Right ventricle myocardium superior (tissue), 1 donor: ENCODE measurements around the gene RCL1. TPM values are rescaled to one million over a fixed set of nuclear protein-coding genes. Genes with fewer than 3 reads are reported as not detected.

Source experiments
- ATAC-seq: fragments of 200-7000 bp; cut with Tn5 transposase; one replicate; pipeline ENCODE4 v1.9.1; 2020; ENCODE audit warnings: mild to moderate bottlenecking; ENCODE audit not compliant: poor library complexity
- DNase-seq: peaks from one replicate; pipeline ENCODE4 v3.0.0-alpha.2; 2020
- intact Hi-C: fragments of 100-400 bp; cut with DNase I; formaldehyde crosslinking; loops from one replicate; pipeline ENCODE4 v1.11.2; 2022
- total RNA-seq: library from RNA; stranded (reverse); fragmentation: NEBNext Ultra II Directional; extraction: Animal tissue kit (Norgen Biotek cat#: 25700); gene quantifications from one replicate; pipeline ENCODE4 v1.2.1, GENCODE V29; 2021
- donor health status: DM: no; HTN: yes; CAD: no; lungs with severe emphysema.

Gene RCL1
- total RNA-seq, 1 donor from 2014 or later, result 4.5 TPM

- intact Hi-C loops, result no loop called here
- ATAC-seq, result no peak
- no peak for DNase-seq
Observed at GRCh38 chr9:4832786-4833579, 40.2 kb downstream of the RCL1 start.

- DNase-seq, result no peak
- ATAC-seq, result no peak
- intact Hi-C loops, result no loop called here
Observed at GRCh38 chr9:4833781-4834560, 41.2 kb downstream of the RCL1 start.

- no peak for DNase-seq
- no peak for ATAC-seq
- intact Hi-C loops, result no loop called here
Observed at GRCh38 chr9:4836676-4837075, 43.9 kb downstream of the RCL1 start.

- ATAC-seq (peak; percentile 29), DNase-seq (no peak)
- intact Hi-C loops, result no loop called here
Observed at GRCh38 chr9:4837261-4838188, 44.8 kb downstream of the RCL1 start.

GRCh38 chr9:4838189-4838546 lies 45.4 kb downstream of the RCL1 start:
- ATAC-seq, result no peak
- intact Hi-C loops, result no loop called here

GRCh38 chr9:4839470-4839912 lies 46.7 kb downstream of the RCL1 start:
- DNase-seq (no peak), ATAC-seq (no peak)
- intact Hi-C loops, result no loop called here

More at GRCh38 chr9:4838189-4838546, 45.4 kb downstream of the RCL1 start:
- DNase-seq, result no peak

- intact Hi-C loops, result no loop called here
- ATAC-seq, result no peak
- DNase-seq, result no peak
Observed at GRCh38 chr9:4840018-4840417, 47.3 kb downstream of the RCL1 start.

- no peak for DNase-seq
- ATAC-seq, result no peak
- intact Hi-C loops, result no loop called here
Observed at GRCh38 chr9:4842213-4842612, 49.5 kb downstream of the RCL1 start.

- intact Hi-C loops, result no loop called here
- no peak for ATAC-seq
- no peak for DNase-seq
Observed at GRCh38 chr9:4842734-4843133, 50.0 kb downstream of the RCL1 start.

- intact Hi-C loops, result no loop called here
Observed at GRCh38 chr9:4844056-4844838, 51.5 kb downstream of the RCL1 start.

GRCh38 chr9:4849369-4849768 lies 56.6 kb downstream of the RCL1 start:
- intact Hi-C loops, result no loop called here
- DNase-seq, result no peak
- ATAC-seq, result no peak

More at GRCh38 chr9:4844056-4844838, 51.5 kb downstream of the RCL1 start:
- ATAC-seq, result no peak
- no peak for DNase-seq

GRCh38 chr9:4850603-4851310 lies 58.0 kb downstream of the RCL1 start:
- ATAC-seq, result peak; percentile 29
- no peak for DNase-seq
- intact Hi-C loops, result no loop called here

GRCh38 chr9:4852419-4852818 lies 59.7 kb downstream of the RCL1 start:
- DNase-seq (no peak), ATAC-seq (no peak)
- intact Hi-C loops, result no loop called here

GRCh38 chr9:4854265-4854590 lies 61.5 kb downstream of the RCL1 start:
- intact Hi-C loops, result no loop called here
- ATAC-seq (no peak), DNase-seq (no peak)

GRCh38 chr9:4855841-4856240 lies 63.1 kb downstream of the RCL1 start:
- intact Hi-C loops, result no loop called here
- DNase-seq (no peak), ATAC-seq (no peak)

- ATAC-seq (no peak), DNase-seq (no peak)
- intact Hi-C loops, result no loop called here
Observed at GRCh38 chr9:4857163-4857810, 64.5 kb downstream of the RCL1 start.

GRCh38 chr9:4859035-4859434 lies 66.3 kb downstream of the RCL1 start:
- ATAC-seq (no peak), DNase-seq (no peak)
- intact Hi-C loops, result no loop called here
